T-helper 2 cell (primary cell): ENCODE measurements around the gene TTLL4.

Experiments
- DNase-seq, 5 experiments: peaks; one replicate each; pipeline versions ENCODE4 v3.0.0 to v3.0.0-alpha.2; 2012 to 2022

TTLL4 gene

GRCh38 chr2:218718058-218718457, 7.4 kb downstream of the TTLL4 start:
- no peak for DNase-seq

DNA sequence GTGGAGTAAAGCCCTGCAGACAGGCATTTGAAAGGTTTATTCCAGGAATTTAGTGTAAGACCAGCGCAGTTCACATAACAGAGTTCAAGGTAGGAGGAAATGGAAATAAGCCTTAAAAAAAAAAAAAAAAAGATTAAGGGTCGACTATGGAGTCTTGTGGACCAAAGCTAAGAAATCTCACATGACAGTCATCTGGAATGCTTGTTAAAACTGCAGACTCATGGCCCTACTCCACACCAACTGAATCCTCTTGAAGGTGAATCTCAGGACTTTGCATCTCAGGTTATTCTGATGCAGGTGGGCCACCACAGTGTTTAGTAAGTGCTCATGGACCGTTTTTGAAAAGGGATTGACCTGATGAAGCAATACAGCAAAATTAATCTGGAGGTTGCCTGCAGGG, 8.8 kb downstream of the TTLL4 start:
- DNase-seq = no peak

GRCh38 chr2:218720048-218721041, 9.7 kb downstream of the TTLL4 start:
- DNase-seq = no peak

DNA sequence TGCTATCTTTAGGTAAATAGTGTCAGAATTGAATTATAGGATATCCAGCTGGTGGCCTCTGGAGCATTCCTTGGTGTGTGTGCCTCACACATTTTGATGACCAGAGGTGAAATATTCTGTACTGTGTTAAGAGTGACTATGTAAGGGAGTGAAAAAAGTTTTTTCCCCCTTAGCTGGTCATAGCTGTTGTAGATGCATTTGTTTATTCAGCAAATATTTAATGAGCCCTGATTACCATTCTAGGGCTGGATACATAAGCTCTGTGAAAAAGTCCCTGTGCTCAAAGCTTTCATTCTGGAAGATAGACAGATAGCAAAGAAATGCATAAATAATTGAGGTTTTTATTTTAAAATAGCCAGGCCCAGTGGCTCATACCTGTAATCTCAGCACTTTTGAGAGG, 10.9 kb downstream of the TTLL4 start:
- DNase-seq = no peak

DNA sequence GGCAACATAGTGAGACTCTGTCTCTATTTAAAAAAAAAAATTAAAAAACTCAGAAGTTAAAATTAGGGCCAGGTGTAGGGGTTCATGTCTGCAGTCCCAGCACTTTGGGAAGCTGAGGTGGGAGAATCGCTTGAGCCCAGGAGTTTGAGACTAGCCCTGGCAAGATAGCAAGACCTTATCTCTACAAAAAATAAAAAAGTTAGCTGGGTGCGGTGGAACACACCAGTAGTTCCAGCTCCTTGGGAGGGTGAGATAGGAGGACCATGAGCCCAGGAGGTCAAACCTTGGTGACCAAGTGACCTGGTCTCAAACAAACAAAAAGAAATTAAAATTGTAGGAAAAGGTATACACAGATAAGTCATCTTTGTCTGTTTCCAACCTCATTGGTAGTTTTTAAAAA, 11.3 kb downstream of the TTLL4 start:
- DNase-seq = no peak

DNA sequence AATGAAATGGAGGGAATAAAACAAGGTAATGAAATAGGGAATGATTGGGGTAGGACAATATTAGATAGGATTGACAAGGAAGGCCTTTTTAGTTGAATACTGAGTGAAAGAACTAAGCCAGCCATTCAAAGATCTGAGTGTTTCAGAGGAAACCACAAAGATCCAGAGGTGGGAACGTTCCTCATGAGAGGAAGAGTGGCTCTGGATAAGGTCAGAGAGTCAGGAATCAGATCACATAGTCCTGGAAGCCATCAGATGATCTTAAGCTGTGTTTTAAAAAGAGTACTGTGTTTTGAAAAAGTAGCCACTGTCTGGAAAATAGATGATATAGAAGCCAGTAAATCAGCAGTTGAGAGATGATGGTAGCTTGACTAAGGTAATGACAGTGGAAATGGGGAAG, 11.8 kb downstream of the TTLL4 start:
- DNase-seq = no peak

- DNase-seq = no peak
These were observed 12.5 kb downstream of the TTLL4 start for GRCh38 chr2:218722876-218723785.

- no peak for DNase-seq
These were observed 15.5 kb downstream of the TTLL4 start for GRCh38 chr2:218726004-218726574.

GRCh38 chr2:218727502-218728165, 17.0 kb downstream of the TTLL4 start:
- DNase-seq = peak in 1 of 5 experiments; percentile 32

DNA sequence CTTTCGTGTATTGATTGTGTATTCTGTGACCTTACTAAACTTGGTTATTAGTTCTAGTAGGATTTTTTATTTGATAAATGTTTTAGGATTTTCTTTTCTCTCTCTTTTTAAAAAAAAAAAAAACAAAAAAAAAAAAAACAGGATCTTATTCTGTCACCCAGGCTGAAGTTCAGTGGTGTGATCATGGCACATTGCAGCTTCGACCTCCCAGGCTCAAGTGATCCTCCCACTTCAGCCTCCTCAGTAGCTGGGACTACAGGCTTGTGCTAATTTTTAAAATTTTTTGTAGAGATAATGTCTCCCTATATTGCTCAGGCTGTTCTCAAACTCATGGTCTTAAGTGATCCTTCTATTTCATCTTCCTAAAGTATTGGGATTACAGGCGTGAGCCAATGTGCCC, 19.0 kb downstream of the TTLL4 start:
- DNase-seq = no peak

GRCh38 chr2:218732052-218732760, 21.6 kb downstream of the TTLL4 start:
- no peak for DNase-seq

DNA sequence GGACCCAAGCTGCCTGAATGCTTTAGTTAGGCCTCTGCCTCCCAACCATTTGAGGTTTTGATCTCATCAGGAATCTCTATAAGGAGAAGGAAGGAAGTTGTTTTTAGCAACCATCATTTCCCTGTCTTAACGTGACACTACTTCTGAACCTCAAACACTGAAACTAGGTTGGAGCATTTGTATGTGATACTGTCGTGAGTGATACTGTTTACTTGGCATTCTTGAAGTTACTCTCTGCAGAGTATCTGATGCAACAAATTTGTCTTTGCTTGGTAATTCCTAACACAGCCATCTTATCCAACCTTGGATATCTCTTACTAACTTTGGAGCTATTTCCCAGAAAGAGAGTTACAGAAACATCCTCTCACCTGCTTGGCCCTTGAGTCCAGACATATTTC, 22.1 kb downstream of the TTLL4 start:
- DNase-seq = peak in 1 of 5 experiments; percentile 19

DNA sequence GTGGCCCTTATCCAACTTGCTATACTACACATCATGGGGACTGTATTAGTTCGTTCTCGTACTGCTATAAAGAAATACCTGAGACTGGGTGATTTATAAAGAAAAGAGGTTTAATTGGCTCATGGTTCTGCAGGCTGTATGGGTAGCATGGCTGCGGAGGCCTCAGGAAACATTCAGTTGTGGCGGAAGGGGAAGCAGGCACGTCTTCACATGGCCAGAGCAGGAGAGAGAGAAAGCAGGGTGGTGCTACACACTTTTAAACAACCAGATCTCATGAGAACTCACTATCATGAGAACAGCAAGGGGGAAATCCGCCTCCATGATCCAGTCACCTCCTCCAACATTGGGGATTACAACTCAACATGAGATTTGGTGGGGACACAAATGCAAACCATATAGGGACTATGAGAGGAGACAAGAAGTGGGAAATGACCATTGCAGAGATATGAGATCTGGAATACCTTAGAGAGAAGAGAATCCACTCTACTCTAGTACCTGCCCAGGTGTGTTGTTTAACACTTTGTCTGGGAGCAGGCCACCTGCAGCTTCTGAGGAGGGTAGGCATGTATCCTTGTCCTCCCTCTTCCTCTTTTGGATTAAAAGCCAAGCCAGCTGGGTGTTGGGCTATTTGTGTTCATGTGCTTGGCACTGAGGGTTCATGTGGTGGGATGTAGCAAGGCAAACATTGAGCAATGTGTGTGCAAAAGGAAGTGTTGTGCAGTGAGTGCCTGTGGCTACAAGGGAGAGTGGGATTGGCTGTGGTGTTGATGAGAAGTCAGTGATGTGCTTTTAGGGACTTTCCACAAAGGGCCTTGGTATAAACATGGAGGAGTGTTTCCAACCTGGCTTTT, 22.8 kb downstream of the TTLL4 start:
- peak in 1 of 5 experiments; percentile 77 for DNase-seq

DNA sequence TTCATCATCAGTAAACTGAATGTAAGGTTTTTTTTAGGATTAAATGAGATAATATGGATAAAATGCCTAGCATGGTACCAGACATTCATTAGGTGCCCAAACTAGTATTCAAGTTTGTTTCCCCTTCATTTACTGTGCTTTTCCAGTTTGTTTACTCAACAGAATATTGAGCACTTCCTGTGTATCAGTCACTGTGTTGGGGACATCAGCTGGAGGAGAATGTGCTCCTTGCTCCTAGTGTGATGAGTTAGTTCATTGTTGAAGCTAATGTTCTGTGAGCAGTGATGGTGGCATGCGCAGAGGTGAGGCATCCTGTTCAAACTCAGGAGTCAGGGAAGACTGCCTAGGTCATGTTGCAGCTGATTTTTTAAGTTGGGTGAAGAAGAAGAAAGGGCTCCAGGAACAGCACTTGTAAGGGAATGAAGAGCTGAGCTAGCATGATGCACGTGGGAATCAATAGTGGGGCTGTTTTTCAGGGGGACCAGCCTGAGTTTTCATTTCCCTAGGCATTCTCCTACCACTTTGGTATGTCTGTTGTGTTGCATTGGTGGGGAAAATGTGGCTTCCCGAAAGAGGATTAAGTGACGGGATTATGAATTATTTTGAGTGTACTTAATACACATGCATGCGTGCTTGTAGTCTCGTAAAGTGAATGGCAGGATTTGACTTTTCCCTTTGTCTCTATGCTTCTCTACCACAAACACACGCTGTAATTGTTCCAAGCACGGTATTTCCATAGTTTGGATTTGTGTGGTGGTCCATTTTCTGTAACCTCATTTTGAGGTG, 23.7 kb downstream of the TTLL4 start:
- DNase-seq = no peak

- no peak for DNase-seq
These were observed 25.9 kb downstream of the TTLL4 start for GRCh38 chr2:218736531-218736930.

DNA sequence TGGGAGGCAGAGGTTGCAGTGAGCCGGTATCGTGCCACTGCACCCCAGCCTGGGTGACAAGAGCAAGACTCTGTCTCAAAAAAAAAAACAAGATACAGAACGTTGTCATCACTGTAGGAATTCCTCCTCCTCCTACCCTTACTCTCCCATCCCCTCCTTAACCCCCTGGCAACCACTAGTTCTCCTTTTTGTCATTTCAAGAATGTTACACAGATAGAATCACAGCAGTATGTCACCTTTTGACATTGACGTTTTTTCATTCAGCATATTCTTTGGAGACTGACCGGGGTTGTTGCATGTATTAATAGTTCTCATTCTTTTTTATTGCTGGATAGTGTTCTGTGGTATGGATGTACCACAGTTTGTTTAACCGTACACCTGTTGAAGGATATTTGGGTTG, 32.4 kb downstream of the TTLL4 start:
- DNase-seq = peak in 1 of 5 experiments; percentile 13

DNA sequence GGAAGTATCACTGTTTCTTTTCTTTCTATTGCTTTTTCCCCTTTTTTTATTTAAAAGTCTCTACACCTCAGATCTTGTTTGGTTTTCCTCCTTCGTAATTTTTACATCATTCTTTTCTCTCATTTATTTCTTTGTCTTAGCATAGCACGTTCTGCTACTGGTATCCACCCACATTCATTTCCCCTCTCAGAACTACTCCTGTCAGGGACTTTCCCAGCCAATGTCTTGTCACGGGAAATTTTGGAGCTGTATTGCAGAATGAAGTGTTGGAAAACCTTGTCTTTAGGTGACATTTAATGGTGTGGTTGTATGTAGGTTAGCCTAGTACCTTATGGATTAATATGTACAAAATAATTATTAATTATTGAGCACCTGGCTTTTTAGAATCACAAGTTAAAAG, 34.0 kb downstream of the TTLL4 start:
- DNase-seq = no peak

GRCh38 chr2:218745160-218745558, 34.5 kb downstream of the TTLL4 start:
- no peak for DNase-seq

GRCh38 chr2:218745559-218746469, 35.2 kb downstream of the TTLL4 start:
- DNase-seq = no peak
